Activated CD4-positive, alpha-beta T cell treated with anti-CD3 and anti-CD28 coated beads, Interleukin-2, amount 10 ng/mL, durations not matched to agents 24 days and 14 days (primary cell): Measurements from ENCODE around the gene THSD8. TPM values are rescaled to one million over a fixed set of nuclear protein-coding genes. Genes with fewer than 3 reads are reported as not detected.
A peak's percentile ranks its signal among the peaks of the same experiment; 100 is the strongest.

Source experiments
- DNase-seq: peaks from one replicate; pipeline ENCODE4 v3.0.0; 2022
- H3K27ac Mint-ChIP-seq: one replicate; pipeline ENCODE4 v1.8.0; 2022; ENCODE audit warnings: mild to moderate bottlenecking, mixed read lengths
- H3K27me3 Mint-ChIP-seq: one replicate; pipeline ENCODE4 v1.8.0; 2022; ENCODE audit warnings: mixed read lengths
- H3K36me3 Mint-ChIP-seq: one replicate; pipeline ENCODE4 v1.8.0; 2022; ENCODE audit warnings: low read depth, mild to moderate bottlenecking, mixed read lengths
- H3K4me1 Mint-ChIP-seq: one replicate; pipeline ENCODE4 v1.8.0; 2021; ENCODE audit warnings: mixed read lengths
- H3K4me3 Mint-ChIP-seq: one replicate; pipeline ENCODE4 v1.8.0; 2022; ENCODE audit warnings: mild to moderate bottlenecking, moderate library complexity, mixed read lengths
- H3K9me3 Mint-ChIP-seq: one replicate; pipeline ENCODE4 v1.8.0; 2021; ENCODE audit warnings: mixed read lengths
- intact Hi-C: fragments of 100-400 bp; cut with micrococcal nuclease; formaldehyde crosslinking; loops from one replicate; pipeline ENCODE4 v1.15.1; 2023
- total RNA-seq: library from RNA; stranded (reverse); gene quantifications from 2 replicates; pipeline ENCODE4 v1.2.3, GENCODE V29; 2022

The THSD8 gene
- total RNA-seq, 1 donor from 2014 or later, result 32.7 TPM

- Mint-ChIP-seq H3K4me1 (peaks cover 23% of the 10 kb centered on the region), H3K27ac (peak overlapping the region; percentile 9), H3K9me3 (no peaks in the 10 kb centered on the region), H3K4me3 (peak overlapping the region; percentile 15), H3K36me3 (no peaks in the 10 kb centered on the region), H3K27me3 (no peaks in the 10 kb centered on the region)
- peak; percentile 70 for DNase-seq
- intact Hi-C loops, result no loop called here
Observed at GRCh38 chr19:12773571-12773970, 28.3 kb upstream of the THSD8 start.

DNA sequence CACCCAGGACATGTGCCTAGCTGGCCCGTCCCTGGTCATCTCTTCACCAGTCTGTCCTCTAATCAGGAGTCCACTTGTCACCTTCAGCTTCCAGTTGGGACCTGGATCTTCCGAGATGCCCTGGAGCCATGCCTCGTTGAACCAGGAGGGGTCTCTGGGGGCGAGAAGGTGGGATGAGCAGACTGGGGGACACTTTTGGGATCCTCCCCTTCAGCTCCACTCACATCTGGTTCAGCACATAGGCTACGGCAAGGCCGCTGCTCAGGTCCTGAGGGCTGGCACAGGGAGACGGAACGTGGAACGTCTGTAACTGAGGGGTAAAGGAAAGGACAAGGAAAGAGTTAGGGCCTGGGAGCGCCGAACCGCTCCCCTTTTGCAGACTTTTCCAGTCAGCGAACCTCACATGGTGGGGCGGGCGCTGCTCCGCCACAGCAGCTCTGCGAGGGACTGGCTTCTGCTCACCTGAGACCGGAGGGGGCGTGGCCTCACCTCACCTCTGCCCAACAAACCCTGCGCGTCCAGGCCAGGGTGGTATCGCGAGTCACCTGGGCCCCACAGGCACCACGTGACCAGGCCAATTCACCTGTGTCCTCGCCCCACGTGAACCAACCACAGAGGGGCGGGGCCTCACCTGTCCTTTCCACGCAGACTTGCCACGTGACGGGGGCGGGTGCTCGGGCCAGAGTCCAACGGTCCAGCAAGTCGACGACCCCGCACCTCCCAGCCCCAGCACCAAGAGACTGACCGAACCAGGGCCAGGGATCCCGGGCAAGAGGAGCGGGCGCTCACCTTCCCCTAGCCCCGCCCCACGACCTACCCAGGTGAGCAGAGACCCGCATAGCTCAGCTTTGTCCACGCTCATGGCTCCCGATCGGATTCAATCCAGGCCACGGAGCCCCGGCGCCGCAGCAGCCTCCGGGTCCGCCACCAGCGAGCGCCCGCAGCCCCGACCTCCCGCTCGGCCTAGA lies 27.0 kb upstream of the THSD8 start, which contains the start of gene HOOK2:
HOOK2 (minus strand) TSS at position 965 of the 968 bp plus-strand sequence; CDS start at position 862, 103 bp downstream.
- no peak for DNase-seq
- intact Hi-C loops, result loop anchor here (5.0 kb wide), 1 partner anchor 62 kb away; the partner anchor contains the start of gene MAST1
- Mint-ChIP-seq H3K4me3 (peak within 1 kb of the TSS; percentile 74), H3K36me3 (no peaks in the 10 kb centered on the region), H3K27me3 (no peaks in the 10 kb centered on the region), H3K9me3 (no peaks in the 10 kb centered on the region), H3K27ac (peak within 1 kb of the TSS; percentile 70), H3K4me1 (peaks cover 33% of the 10 kb centered on the region)

DNA sequence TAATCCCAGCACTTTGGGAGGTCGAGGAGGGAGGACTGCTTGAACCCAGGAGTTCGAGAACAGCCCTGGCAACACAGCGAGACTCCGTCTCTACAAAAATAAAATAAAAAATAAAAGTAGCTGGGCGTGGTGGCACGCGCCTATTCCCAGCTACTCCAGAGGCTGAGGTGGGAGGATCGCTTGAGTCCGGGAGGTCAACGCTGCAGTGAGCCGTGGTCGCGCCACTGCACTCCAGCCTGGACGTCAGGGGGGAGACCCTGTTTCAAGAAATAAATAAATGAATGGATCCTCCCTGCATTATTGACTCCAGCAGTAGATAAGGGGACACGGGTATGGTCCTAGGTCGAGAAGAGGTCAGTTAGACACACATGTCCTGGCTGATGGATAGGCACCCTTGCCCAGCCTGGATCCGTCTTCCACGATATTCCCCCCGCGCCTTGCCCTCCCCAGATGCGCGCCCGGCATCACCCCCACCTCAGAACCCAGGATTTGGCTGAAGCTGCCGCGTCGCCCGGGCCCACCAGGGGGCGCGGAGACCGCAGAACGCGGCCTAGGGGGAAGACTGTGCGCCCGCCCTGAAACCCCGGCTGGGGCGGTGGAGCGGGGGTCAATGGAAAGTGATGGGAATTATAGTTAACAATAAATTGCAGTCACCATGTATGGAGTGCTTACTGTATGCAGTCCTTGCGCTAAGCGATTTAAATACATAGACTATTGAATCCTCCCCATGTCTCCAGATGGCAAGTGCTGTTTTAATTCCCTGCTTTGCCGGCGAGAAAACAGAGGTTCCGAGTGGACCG lies 24.5 kb upstream of the THSD8 start:
- Mint-ChIP-seq H3K4me3 (peak overlapping the region; percentile 96), H3K36me3 (no peaks in the 10 kb centered on the region), H3K9me3 (no peaks in the 10 kb centered on the region), H3K27ac (peak overlapping the region; percentile 92), H3K27me3 (no peaks in the 10 kb centered on the region), H3K4me1 (peaks cover 37% of the 10 kb centered on the region)
- peak; percentile 96 for DNase-seq
- intact Hi-C loops, result loop anchor here (1.0 to 5.0 kb wide), 3 partner anchors 14 to 60 kb away; partner anchors contain the start of genes JUNB and MAST1

DNA sequence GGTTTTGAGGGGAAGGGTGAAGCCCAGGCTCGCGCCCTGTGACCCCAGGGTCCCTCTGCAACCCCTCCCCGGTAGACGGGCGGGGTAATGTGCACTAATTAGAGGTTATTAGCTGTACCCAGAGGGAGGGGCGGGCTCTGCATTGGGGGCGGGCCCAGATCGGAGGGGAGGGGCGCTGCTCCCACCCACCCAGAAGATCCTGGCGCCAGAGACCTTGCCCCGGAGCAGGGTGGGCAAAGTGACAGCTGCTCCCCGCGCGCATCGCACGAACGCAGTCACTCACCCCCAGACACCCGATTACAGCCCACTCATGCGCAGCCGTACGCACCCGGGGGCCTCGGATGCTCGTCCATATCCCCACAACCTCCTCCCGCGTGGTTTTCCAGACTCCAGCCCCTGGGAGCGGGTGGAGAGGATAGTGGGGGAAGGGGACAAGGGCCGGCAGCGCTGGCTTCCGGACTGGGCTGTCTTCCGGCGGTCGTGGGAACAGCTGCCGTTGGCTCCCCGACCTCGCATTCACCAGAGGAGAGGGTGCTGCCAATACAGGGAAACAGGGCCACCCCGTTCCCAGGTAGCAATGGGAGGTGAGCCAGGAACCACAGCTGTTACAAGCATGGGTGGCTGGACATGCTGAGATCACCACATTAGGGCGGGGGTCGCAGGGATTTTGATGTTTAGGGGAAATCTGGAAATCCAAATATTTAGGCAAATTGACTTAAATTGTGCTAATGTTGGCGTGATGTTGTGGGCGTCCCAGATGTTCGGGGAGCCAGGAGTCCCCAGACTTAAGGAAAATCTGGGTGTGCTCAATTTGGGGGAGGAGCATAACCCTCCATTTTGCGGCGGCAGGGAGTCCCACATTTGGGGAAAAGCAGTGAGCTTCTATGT lies 23.6 kb upstream of the THSD8 start:
- H3K9me3 Mint-ChIP-seq, result no peaks in the 10 kb centered on the region
- H3K36me3 Mint-ChIP-seq, result no peaks in the 10 kb centered on the region
- no peaks in the 10 kb centered on the region for H3K27me3 Mint-ChIP-seq
- intact Hi-C loops, result loop anchor here (1.0 to 5.0 kb wide), 2 partner anchors 13 to 59 kb away; partner anchors contain the start of genes JUNB and MAST1
- H3K27ac Mint-ChIP-seq, result peak overlapping the region; percentile 92
- peaks cover 37% of the 10 kb centered on the region for H3K4me1 Mint-ChIP-seq
- peak; percentile 85 for DNase-seq
- peak overlapping the region; percentile 96 for H3K4me3 Mint-ChIP-seq

GRCh38 chr19:12778905-12779161 lies 23.0 kb upstream of the THSD8 start:
- Mint-ChIP-seq H3K36me3 (no peaks in the 10 kb centered on the region), H3K27me3 (no peaks in the 10 kb centered on the region), H3K4me1 (peaks cover 35% of the 10 kb centered on the region), H3K9me3 (no peaks in the 10 kb centered on the region), H3K27ac (peak overlapping the region; percentile 92), H3K4me3 (peak overlapping the region; percentile 96)
- DNase-seq, result no peak
- intact Hi-C loops, result loop anchor here (1.0 to 5.0 kb wide), 2 partner anchors 12 to 58 kb away; partner anchors contain the start of genes JUNB and MAST1

GRCh38 chr19:12779162-12779993 lies 22.5 kb upstream of the THSD8 start:
- Mint-ChIP-seq H3K4me3 (peak overlapping the region; percentile 96), H3K36me3 (no peaks in the 10 kb centered on the region), H3K4me1 (peaks cover 33% of the 10 kb centered on the region), H3K9me3 (no peaks in the 10 kb centered on the region), H3K27me3 (no peaks in the 10 kb centered on the region), H3K27ac (peak overlapping the region; percentile 92)
- DNase-seq, result peak; percentile 68
- intact Hi-C loops, result loop anchor here (5.0 kb wide), 1 partner anchor 58 kb away; the partner anchor contains the start of gene MAST1

- peaks cover 29% of the 10 kb centered on the region for H3K4me1 Mint-ChIP-seq
- H3K9me3 Mint-ChIP-seq, result no peaks in the 10 kb centered on the region
- DNase-seq, result no peak
- H3K27me3 Mint-ChIP-seq, result no peaks in the 10 kb centered on the region
- no peaks in the 10 kb centered on the region for H3K36me3 Mint-ChIP-seq
- no peak overlapping the region for H3K27ac Mint-ChIP-seq
- H3K4me3 Mint-ChIP-seq, result peak overlapping the region; percentile 87
- intact Hi-C loops, result loop anchor here (1.0 kb wide), 1 partner anchor 9 kb away; the partner anchor contains the start of gene JUNB
Observed at GRCh38 chr19:12782174-12782423, 19.8 kb upstream of the THSD8 start.

- Mint-ChIP-seq H3K36me3 (no peaks in the 10 kb centered on the region), H3K4me3 (peak overlapping the region; percentile 87), H3K9me3 (no peaks in the 10 kb centered on the region), H3K4me1 (peaks cover 25% of the 10 kb centered on the region), H3K27ac (no peak overlapping the region), H3K27me3 (no peaks in the 10 kb centered on the region)
- DNase-seq, result peak; percentile 97
- intact Hi-C loops, result loop anchor here (1.0 kb wide), 1 partner anchor 9 kb away; the partner anchor contains the start of gene JUNB
Observed at GRCh38 chr19:12782424-12783290, 19.2 kb upstream of the THSD8 start.

DNA sequence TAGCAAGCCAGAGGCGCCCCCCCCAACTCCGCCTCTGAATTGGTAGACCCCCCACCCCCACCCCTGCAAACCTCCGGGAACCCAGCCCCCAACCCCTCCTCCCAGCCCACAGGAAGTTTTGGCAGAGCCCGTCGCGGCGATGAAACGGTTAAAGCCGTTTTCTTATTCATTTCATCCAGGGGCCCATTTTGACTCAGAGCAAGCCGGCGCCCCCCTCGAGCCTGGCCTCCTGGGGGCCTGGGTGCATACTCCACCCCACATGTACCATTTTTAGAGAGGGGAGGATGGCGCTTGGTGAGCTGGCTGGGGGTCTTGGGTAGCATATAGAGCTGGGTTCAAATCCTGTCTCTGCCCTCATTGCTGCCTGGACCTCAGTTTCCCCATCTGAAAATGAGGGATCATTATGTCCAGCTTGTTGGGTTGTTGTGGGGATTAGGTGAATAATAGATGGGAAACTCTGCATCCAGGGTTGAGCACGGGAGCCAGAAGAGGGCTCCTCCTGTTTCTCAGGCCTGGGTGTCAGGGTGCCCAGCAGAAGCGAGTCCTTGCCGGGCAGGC lies 18.5 kb upstream of the THSD8 start:
- Mint-ChIP-seq H3K36me3 (no peaks in the 10 kb centered on the region), H3K27me3 (no peaks in the 10 kb centered on the region), H3K4me1 (peaks cover 25% of the 10 kb centered on the region), H3K27ac (no peak overlapping the region), H3K9me3 (no peaks in the 10 kb centered on the region), H3K4me3 (peak overlapping the region; percentile 78)
- intact Hi-C loops, result no loop called here
- peak; percentile 85 for DNase-seq

- intact Hi-C loops, result no loop called here
- Mint-ChIP-seq H3K36me3 (no peaks in the 10 kb centered on the region), H3K27ac (no peak overlapping the region), H3K27me3 (no peaks in the 10 kb centered on the region), H3K9me3 (no peaks in the 10 kb centered on the region), H3K4me3 (peak overlapping the region; percentile 78), H3K4me1 (peaks cover 24% of the 10 kb centered on the region)
- DNase-seq, result peak; percentile 71
Observed at GRCh38 chr19:12783849-12784393, 17.9 kb upstream of the THSD8 start.

DNA sequence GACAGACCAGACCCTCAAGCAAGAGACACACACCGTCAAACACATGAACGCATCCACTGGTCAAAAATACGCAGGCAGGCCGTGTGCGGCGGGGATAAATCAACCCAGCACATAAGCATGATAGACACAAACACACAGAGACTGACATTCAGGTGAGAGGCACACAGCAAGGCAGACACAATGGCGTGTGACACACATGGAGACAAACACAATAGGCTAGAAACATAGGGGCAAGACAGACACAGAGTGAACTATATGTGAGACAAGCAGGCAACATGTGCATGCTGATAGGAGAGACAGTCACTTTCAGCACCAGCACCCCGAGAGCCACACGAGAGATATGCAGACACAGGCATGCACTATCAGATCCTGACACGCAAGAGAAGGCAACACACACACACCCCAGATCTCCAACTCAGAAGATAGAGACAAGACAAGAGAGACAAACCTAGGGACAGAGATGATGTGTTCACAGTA lies 17.4 kb upstream of the THSD8 start:
- intact Hi-C loops, result no loop called here
- Mint-ChIP-seq H3K9me3 (no peaks in the 10 kb centered on the region), H3K27me3 (no peaks in the 10 kb centered on the region), H3K36me3 (no peaks in the 10 kb centered on the region), H3K4me1 (peaks cover 24% of the 10 kb centered on the region), H3K27ac (no peak overlapping the region), H3K4me3 (no peak overlapping the region)
- DNase-seq, result peak; percentile 75
